ENCODE results near the gene FMOD. TPM values are rescaled to one million over a fixed set of nuclear protein-coding genes. Genes with fewer than 3 reads are reported as not detected.

Gene FMOD
- total RNA-seq, 1 donor from 2014 or later, result 0.26 TPM

DNA sequence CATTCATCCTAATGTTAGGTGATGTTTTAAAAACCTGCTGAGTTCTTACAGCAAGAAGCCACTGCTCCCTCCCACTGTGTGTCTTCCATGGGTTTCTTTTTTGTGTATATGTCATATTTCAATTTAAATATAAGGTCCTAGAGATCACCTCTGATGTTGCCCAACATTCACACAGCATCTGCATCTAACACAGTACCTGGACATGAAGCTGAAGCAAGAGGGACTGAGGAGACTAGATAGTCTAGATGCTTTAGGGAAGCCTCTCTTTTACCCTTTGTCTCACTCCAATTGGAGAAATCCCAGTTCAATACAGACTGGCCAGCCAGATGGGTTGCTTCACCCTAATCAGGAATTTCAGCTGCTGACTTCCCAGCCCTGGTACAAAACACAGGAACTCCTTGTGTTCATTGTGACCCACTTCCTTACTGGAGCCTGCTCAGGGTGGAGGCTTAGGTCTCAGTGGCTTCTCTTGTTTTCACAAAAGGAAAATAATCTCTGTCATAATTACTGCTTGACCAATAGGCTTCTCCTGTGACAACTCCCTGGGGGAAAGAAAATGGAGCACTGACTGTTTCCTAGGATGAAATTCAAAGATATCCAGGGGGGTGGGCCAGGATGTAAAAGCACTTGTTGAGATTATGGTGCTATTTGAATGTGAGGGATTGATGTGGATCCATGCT lies 28.3 kb downstream of the FMOD start:
- no peak for DNase-seq (ENCODE audit: low read depth)
- peaks cover 2% of the 10 kb centered on the region for H3K27me3 ChIP-seq (ENCODE audit: control insufficient read depth, insufficient read depth, low read length)
- TF ChIP-seq, protein P1, sequence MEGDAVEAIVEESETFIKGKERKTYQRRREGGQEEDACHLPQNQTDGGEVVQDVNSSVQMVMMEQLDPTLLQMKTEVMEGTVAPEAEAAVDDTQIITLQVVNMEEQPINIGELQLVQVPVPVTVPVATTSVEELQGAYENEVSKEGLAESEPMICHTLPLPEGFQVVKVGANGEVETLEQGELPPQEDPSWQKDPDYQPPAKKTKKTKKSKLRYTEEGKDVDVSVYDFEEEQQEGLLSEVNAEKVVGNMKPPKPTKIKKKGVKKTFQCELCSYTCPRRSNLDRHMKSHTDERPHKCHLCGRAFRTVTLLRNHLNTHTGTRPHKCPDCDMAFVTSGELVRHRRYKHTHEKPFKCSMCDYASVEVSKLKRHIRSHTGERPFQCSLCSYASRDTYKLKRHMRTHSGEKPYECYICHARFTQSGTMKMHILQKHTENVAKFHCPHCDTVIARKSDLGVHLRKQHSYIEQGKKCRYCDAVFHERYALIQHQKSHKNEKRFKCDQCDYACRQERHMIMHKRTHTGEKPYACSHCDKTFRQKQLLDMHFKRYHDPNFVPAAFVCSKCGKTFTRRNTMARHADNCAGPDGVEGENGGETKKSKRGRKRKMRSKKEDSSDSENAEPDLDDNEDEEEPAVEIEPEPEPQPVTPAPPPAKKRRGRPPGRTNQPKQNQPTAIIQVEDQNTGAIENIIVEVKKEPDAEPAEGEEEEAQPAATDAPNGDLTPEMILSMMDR (IDR thresholded peaks at IDR 0.05; ENCODE audit: insufficient read depth, low read length, severe bottlenecking), result no peak
- FAIRE-seq, result no peak
- no peaks in the 10 kb centered on the region for H3K36me3 ChIP-seq (ENCODE audit: control insufficient read depth, insufficient read depth, low read length)
- H3K4me3 ChIP-seq (ENCODE audit: low read depth, low read length), result no peak overlapping the region

DNA sequence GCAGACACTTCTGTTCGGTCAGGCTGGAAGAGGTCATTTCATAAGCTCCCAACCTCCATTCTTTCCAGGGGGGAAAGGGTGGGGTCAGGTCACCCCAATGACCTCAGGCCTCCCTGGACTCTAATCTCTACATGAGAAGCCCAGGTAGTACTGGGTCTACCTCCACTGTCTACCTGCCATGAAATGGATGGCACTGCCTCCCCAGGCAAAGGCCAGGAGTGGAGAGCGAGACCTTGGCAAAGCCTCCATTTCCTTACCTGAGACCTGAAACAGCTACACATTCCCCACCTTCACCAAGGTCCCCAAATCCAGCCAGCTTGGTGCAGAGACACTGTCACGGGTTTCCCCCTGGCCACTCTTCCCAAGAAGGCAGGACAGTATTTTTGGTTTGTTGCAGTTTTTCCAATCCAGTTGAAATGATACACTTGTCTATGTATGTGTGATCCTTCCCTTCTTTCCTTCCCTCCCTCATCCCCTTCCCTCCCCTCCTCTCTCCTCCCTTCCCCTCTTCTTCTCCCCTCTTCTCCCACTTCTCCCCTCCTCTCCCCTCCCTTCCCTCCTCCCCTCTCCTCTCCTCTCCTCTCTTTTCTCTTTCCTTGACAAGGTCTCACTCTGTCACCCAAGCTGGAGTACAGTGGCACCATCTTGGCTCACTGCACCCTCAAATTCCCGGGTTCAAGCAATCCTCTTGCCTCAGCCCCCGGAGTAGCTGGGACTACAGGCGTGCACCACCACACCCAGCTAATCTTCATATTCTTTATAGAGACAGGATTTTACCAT lies 29.5 kb downstream of the FMOD start:
- H3K27me3 ChIP-seq (ENCODE audit: control insufficient read depth, insufficient read depth, low read length), result peaks cover 2% of the 10 kb centered on the region
- H3K36me3 ChIP-seq (ENCODE audit: control insufficient read depth, insufficient read depth, low read length), result no peaks in the 10 kb centered on the region
- FAIRE-seq, result no peak
- no peak for DNase-seq (ENCODE audit: low read depth)
- TF ChIP-seq, protein P1 (IDR thresholded peaks at IDR 0.05; ENCODE audit: insufficient read depth, low read length, severe bottlenecking), result no peak
- H3K4me3 ChIP-seq (ENCODE audit: low read depth, low read length), result no peak overlapping the region

DNA sequence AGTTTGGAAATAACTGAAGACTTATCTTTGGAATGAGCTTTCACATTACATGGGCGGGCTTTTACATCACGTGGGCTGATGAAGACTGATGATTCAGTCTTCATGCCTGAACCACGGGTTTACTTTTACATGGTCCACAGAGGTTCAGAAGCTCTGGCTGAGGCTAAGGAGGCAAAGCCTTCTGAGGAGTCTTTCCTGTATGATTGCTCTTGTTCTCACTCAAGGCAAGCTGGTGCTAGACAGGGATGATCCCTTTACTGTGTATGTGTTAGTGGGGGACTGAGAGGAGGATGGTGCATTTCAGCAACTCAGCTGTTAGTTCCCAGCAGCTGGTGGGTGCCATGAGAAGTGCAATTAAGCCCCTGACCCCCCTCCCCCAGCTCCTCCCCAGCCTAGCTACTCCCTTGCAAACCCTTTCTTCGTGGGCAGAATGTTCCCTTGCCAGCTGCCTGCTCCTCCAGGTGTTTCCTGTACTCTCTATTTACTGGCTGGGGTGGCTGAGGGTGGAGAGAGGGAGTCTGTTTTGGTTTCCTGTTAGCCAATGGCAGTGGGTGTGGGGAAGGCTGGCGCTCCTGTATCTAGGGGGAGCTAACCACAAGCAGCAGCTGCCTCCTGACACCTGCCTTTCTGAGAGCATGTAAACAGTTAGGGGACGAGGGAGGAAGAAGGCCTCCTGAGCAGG lies 30.2 kb downstream of the FMOD start:
- FAIRE-seq (no peak), DNase-seq (ENCODE audit: low read depth) (peak; percentile 76)
- Histone ChIP-seq H3K4me3 (ENCODE audit: low read depth, low read length) (no peak overlapping the region), H3K27me3 (ENCODE audit: control insufficient read depth, insufficient read depth, low read length) (peaks cover 2% of the 10 kb centered on the region), H3K36me3 (ENCODE audit: control insufficient read depth, insufficient read depth, low read length) (no peaks in the 10 kb centered on the region)
- TF ChIP-seq, protein P1 (IDR thresholded peaks at IDR 0.05; ENCODE audit: insufficient read depth, low read length, severe bottlenecking), result no peak

DNA sequence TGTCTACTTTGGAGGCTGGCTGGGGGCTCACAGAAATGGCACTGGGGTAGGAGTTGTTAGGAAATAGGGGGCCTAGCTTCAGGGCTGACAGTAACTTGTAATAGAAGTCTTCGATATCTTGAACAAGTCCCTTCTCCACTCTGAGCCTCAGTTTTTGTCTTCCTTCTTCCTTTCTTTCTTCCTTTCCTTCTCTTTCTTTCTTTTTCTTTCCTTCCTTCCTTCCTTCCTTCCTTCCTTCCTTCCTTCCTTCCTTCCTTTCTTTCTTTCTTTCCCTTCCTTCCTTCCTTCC lies 32.7 kb downstream of the FMOD start:
- FAIRE-seq, result no peak
- Histone ChIP-seq H3K27me3 (ENCODE audit: control insufficient read depth, insufficient read depth, low read length) (no peaks in the 10 kb centered on the region), H3K36me3 (ENCODE audit: control insufficient read depth, insufficient read depth, low read length) (no peaks in the 10 kb centered on the region), H3K4me3 (ENCODE audit: low read depth, low read length) (no peak overlapping the region)
- TF ChIP-seq, protein P1 (IDR thresholded peaks at IDR 0.05; ENCODE audit: insufficient read depth, low read length, severe bottlenecking), result no peak
- DNase-seq (ENCODE audit: low read depth), result no peak

DNA sequence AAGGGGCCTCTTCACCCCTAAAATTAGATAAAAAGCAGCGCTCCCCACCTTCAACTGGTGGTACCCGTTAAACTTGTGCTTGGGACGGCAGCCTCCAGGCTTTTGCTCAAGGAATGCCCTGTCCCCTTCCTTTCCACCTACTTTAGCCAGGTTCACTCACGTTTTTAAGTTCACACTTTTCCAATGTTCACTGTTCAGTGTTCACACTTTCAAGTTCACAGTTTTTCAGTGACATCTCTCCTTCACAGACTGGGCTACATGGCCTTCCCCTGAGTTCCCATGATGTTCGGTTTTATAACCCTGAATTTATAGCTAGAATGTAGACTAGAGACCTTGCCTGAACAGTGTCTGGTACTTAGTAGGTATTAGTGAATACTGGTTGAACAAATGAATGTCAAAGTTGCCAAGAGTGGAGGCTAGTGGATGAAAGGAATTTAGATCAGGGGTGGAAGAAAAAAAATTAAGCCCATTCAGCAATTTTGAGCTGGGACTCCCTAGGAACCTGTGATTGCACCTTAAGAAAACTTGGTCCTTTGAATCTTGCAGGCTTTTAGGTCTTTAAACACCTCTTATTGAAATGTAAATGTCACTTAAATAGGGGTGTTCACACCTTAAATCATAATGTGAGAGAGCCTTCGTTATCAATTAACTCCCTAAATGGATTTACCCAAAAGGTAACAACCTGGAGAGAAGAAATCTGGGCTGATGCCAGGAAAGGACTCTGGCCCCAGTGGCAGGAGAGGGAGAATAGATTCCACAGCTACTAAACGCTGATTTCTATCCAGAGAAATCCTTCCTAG lies 33.3 kb downstream of the FMOD start:
- TF ChIP-seq, protein P1 (IDR thresholded peaks at IDR 0.05; ENCODE audit: insufficient read depth, low read length, severe bottlenecking), result no peak
- no peak overlapping the region for H3K4me3 ChIP-seq (ENCODE audit: low read depth, low read length)
- DNase-seq (ENCODE audit: low read depth), result no peak
- no peaks in the 10 kb centered on the region for H3K36me3 ChIP-seq (ENCODE audit: control insufficient read depth, insufficient read depth, low read length)
- FAIRE-seq, result no peak
- no peaks in the 10 kb centered on the region for H3K27me3 ChIP-seq (ENCODE audit: control insufficient read depth, insufficient read depth, low read length)

All from bronchial epithelial cell (primary cell).